Omental fat pad (tissue), 4 donors: Measurements from ENCODE around the gene TNFAIP3. TPM values are rescaled to one million over a fixed set of nuclear protein-coding genes. Genes with fewer than 3 reads are reported as not detected.

ENCODE experiments used
- ATAC-seq: fragments of 150-250 bp; one replicate; pipeline ENCODE4 v1.9.1; 2016; ENCODE audit warnings: mild to moderate bottlenecking, moderate library complexity; ENCODE audit not compliant: low FRiP score
- DNase-seq: peaks from one replicate; pipeline ENCODE4 v3.0.0-alpha.2; 2019; ENCODE audit warnings: low spot score
- total RNA-seq, 4 donors: library from RNA; depleted of rRNA; stranded (reverse); fragments of >200 nt; gene quantifications; one replicate each; pipeline ENCODE4 v1.1.0, GENCODE V29; 2016
- TF ChIP-seq, protein P1 (sequence below), 3 donors: fragments of 450-650 bp; IDR thresholded peaks; one replicate each; pipeline ENCODE4 v1.5.1; 2016 to 2017; ENCODE audit warnings: antibody characterized with exemption in 3 of 3, mild to moderate bottlenecking in 3 of 3, moderate library complexity in 2 of 3

TNFAIP3 gene
- total RNA-seq, 4 donors from 2014 or later = 24.2 to 250 (median 44.5) TPM

- no peak for ATAC-seq
- DNase-seq = no peak
- TF ChIP-seq, protein P1, sequence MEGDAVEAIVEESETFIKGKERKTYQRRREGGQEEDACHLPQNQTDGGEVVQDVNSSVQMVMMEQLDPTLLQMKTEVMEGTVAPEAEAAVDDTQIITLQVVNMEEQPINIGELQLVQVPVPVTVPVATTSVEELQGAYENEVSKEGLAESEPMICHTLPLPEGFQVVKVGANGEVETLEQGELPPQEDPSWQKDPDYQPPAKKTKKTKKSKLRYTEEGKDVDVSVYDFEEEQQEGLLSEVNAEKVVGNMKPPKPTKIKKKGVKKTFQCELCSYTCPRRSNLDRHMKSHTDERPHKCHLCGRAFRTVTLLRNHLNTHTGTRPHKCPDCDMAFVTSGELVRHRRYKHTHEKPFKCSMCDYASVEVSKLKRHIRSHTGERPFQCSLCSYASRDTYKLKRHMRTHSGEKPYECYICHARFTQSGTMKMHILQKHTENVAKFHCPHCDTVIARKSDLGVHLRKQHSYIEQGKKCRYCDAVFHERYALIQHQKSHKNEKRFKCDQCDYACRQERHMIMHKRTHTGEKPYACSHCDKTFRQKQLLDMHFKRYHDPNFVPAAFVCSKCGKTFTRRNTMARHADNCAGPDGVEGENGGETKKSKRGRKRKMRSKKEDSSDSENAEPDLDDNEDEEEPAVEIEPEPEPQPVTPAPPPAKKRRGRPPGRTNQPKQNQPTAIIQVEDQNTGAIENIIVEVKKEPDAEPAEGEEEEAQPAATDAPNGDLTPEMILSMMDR (IDR thresholded peaks at IDR 0.05) = no peak
These were observed 3.8 kb upstream of the TNFAIP3 start for GRCh38 chr6:137863091-137863797.

GRCh38 chr6:137864812-137865508 lies 2.1 kb upstream of the TNFAIP3 start:
- TF ChIP-seq, protein P1 (IDR thresholded peaks at IDR 0.05) = no peak
- ATAC-seq (no peak), DNase-seq (no peak)

GRCh38 chr6:137866200-137866913 lies 702 bp upstream of the TNFAIP3 start:
- ATAC-seq (peak; percentile 41), DNase-seq (no peak)
- TF ChIP-seq, protein P1 (IDR thresholded peaks at IDR 0.05) = no peak

DNA sequence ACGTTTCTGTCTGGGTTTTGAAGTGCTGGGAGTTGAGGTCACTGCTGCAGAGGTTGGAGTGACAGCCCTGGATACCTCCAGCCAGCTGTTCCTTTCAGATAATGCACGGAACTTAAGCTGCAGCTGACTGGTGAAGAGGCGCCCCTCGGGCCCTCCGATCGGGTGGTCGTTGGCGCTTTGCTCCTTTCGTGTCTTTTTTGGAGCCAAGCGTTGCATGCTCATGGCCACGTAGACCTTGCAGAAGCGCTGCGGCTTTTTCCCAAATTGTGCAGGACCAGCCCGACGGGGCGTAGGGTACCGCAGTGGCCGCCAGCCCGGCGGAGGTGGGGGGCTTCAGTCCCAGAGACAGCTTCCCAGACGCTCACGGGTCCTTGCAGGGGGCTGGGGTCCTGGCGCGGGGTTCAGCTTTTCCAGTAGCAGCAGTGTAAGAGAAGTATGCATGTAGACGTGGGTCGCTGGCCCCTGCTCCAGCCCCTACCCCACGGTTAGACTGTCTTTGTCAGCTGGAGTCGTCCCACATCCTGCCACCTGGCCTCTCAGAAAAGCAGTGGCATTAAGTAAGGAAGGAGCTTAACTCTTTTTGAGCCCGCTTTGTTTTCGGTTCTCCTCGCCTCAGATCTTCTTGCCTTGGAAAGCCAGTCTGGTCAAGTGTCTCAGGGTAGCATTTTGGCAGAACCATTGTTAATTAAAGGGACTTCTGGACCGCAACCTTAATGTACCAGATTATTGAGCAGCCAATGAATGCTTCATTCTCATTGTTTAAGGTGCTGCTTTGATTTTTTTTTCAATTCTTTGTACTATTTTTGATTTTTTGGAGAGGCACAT lies 838 bp downstream of the TNFAIP3 start:
- DNase-seq = no peak
- TF ChIP-seq, protein P1 (IDR thresholded peaks at IDR 0.05) = no peak

GRCh38 chr6:137868721-137869548 lies 1.9 kb downstream of the TNFAIP3 start:
- TF ChIP-seq, protein P1 (IDR thresholded peaks at IDR 0.05) = no peak
- DNase-seq (no peak), ATAC-seq (no peak)

More for the DNA sequence above, 838 bp downstream of the TNFAIP3 start:
- peak; percentile 3 for ATAC-seq
